ENCODE results near the gene EPB41L4B. TPM values are rescaled to one million over a fixed set of nuclear protein-coding genes. Genes with fewer than 3 reads are reported as not detected.
A peak's percentile ranks its signal among the peaks of the same experiment; 100 is the strongest.

EPB41L4B gene
- total and polyA plus RNA-seq, 8 donors = 36.8 to 122 (median 93.3) TPM

GRCh38 chr9:109319017-109319625 lies 1.7 kb downstream of the EPB41L4B start:
- peaks cover 31 to 32% (median 31%) of the 10 kb centered on the region in 3 donors for H3K4me1 ChIP-seq
- peak; percentile 28 to 50 (median 38) for ATAC-seq
- no peaks in the 10 kb centered on the region for H3K9me3 ChIP-seq
- H3K36me3 ChIP-seq = no peaks in the 10 kb centered on the region
- 2 to 13% methylated on average over 39 to 41 of the region's 41 CpGs for WGBS, 2 donors
- DNase-seq = peak; percentile 58 to 87 (median 71)
- H3K4me3 ChIP-seq = peak overlapping the region; percentile 59 to 88 (median 70)
- no peak for FAIRE-seq
- TF ChIP-seq CTCF (IDR thresholded peaks at IDR 0.05) = no peak
- no peaks in the 10 kb centered on the region for H3K27me3 ChIP-seq
- intact Hi-C loops (cut with DNase I) = loop anchor here in 2 of 3 donors (5.0 kb wide), 2 partner anchors 67 to 72 kb away; no protein-coding TSS in a partner anchor
- peak overlapping the region; percentile 85 to 97 (median 92) for H3K27ac ChIP-seq

- intact Hi-C loops (cut with DNase I) = loop anchor here in 2 of 3 donors (5.0 kb wide), 2 partner anchors 66 to 71 kb away; no protein-coding TSS in a partner anchor
- Histone ChIP-seq H3K9me3 (no peaks in the 10 kb centered on the region), H3K4me1 (peaks cover 39 to 40% (median 40%) of the 10 kb centered on the region in 3 donors), H3K4me3 (peak overlapping the region; percentile 59 to 88 (median 70)), H3K27ac (peak overlapping the region; percentile 85 to 97 (median 92)), H3K36me3 (no peaks in the 10 kb centered on the region), H3K27me3 (no peaks in the 10 kb centered on the region)
- DNase-seq = no peak
- WGBS, 2 donors = 24 to 26% methylated on average over 13 of the region's 13 CpGs
- ATAC-seq = no peak
- no peak for FAIRE-seq
- TF ChIP-seq CTCF (IDR thresholded peaks at IDR 0.05) = no peak
Measured at GRCh38 chr9:109317979-109318741, 2.7 kb downstream of the EPB41L4B start.

GRCh38 chr9:109317311-109317978 lies 3.4 kb downstream of the EPB41L4B start:
- H3K9me3 ChIP-seq = no peaks in the 10 kb centered on the region
- H3K4me1 ChIP-seq = peaks cover 46 to 47% (median 46%) of the 10 kb centered on the region in 3 donors
- H3K27me3 ChIP-seq = no peaks in the 10 kb centered on the region
- H3K27ac ChIP-seq = peak overlapping the region; percentile 85 to 97 (median 92)
- TF ChIP-seq CTCF (IDR thresholded peaks at IDR 0.05) = no peak
- DNase-seq = no peak
- no peak for FAIRE-seq
- peak overlapping the region in 3 of 4 donors; percentile 64 to 88 (median 75) for H3K4me3 ChIP-seq
- H3K36me3 ChIP-seq = no peaks in the 10 kb centered on the region
- 39 to 41% methylated on average over 13 of the region's 13 CpGs for WGBS, 2 donors
- intact Hi-C loops (cut with DNase I) = loop anchor here in 2 of 3 donors (5.0 kb wide), 2 partner anchors 65 to 70 kb away; no protein-coding TSS in a partner anchor
- ATAC-seq = peak in 2 of 4 donors; percentile 2 to 3

- peaks cover 37 to 50% (median 50%) of the 10 kb centered on the region in 3 donors for H3K4me1 ChIP-seq
- DNase-seq = peak; percentile 83 to 95 (median 94)
- peak; percentile 72 to 82 (median 74) for ATAC-seq
- intact Hi-C loops (cut with DNase I) = loop anchor here in 2 of 3 donors (5.0 kb wide), 2 partner anchors 64 to 69 kb away; no protein-coding TSS in a partner anchor
- H3K36me3 ChIP-seq = peaks cover 0 to 1% (median 0%) of the 10 kb centered on the region in 3 donors
- no peaks in the 10 kb centered on the region for H3K27me3 ChIP-seq
- 8 to 14% methylated on average over 12 of the region's 12 CpGs for WGBS, 2 donors
- no peak for FAIRE-seq
- no peak for TF ChIP-seq CTCF (IDR thresholded peaks at IDR 0.05)
- peak overlapping the region; percentile 48 to 97 (median 92) for H3K27ac ChIP-seq
- H3K4me3 ChIP-seq = no peak overlapping the region
- H3K9me3 ChIP-seq = no peaks in the 10 kb centered on the region
Measured at GRCh38 chr9:109316207-109316640, 4.6 kb downstream of the EPB41L4B start.
